Sciatic nerve (tissue), 2 donors: ENCODE data around the gene VPS26B. TPM values are rescaled to one million over a fixed set of nuclear protein-coding genes. Genes with fewer than 3 reads are reported as not detected.
"Not testable (repeated sequence)": the region's sequence is repeated elsewhere in the genome, so short reads cannot be mapped to it uniquely, and the experiment has no call there.

Experiments used
- ATAC-seq: fragments of 200-7000 bp; cut with Tn5 transposase; one replicate; pipeline ENCODE4 v1.9.1; 2020; ENCODE audit warnings: mild to moderate bottlenecking, moderate library complexity
- DNase-seq: peaks from one replicate; pipeline ENCODE4 v3.0.0-alpha.2; 2020; ENCODE audit warnings: low spot score
- intact Hi-C: fragments of 100-400 bp; cut with DNase I; formaldehyde crosslinking; loops from one replicate; pipeline ENCODE4 v1.14.2; 2022
- total RNA-seq: library from RNA; stranded (reverse); fragmentation: NEBNext Ultra II Directional; extraction: Animal tissue kit (Norgen Biotek cat#: 25700); gene quantifications from one replicate; pipeline ENCODE4 v1.2.1, GENCODE V29; 2021
- donor health status: DM: no; HTN: no; CAD: no.
- donor health status: DM: no; HTN: no; CAD: no.

The VPS26B gene
- total RNA-seq, 1 donor from 2014 or later = 39.1 TPM

DNA sequence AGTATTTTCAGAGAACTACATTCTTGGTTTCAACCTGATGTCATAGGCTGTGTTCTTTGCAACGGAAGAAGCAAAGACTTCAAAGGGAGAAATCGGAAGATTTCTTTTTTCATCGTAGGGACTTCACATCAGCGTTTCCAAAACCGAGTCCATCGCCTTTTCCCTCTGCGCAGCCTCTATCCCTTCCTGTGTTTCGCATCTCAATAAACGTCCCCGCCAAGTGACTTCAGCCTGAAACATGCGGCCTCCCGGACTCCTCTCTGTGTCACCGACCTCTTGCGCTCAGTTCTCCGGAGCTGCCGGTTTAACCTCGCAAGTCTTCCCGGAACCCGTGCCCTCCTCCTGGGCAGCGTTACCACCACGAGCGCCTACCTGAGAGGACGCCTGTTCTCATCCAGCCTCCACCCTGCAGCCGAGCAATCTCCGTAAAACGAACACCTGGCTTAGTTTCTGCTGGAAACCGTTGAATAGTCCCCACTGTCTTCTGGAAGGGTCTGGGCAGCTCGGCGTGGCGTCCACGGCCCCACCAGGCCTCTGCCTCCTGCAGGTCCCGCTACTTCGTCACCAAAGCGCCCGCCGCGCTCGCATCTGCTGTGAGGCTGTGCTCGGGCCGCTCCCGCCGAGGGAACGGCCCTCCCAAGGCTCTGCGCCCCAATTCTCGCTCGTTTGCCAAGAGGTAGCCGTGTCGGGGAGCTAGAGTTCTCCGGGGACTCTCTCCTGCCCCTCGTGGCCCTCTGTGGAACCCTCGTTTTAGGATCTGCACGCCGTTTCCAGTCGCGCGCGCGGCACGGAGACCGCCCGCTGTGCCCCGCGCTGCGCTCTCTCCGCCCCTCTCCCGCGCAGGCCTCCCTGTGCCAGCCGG, 51.3 kb downstream of the VPS26B start, which contains the start of gene GLB1L3:
Gene GLB1L3 (plus strand): TSS at position 846 of the 862 bp plus-strand sequence. CDS start 362 bp downstream, outside the sequence.
- ATAC-seq (no peak), DNase-seq (peak; percentile 51)
- intact Hi-C loops = no loop called here

DNA sequence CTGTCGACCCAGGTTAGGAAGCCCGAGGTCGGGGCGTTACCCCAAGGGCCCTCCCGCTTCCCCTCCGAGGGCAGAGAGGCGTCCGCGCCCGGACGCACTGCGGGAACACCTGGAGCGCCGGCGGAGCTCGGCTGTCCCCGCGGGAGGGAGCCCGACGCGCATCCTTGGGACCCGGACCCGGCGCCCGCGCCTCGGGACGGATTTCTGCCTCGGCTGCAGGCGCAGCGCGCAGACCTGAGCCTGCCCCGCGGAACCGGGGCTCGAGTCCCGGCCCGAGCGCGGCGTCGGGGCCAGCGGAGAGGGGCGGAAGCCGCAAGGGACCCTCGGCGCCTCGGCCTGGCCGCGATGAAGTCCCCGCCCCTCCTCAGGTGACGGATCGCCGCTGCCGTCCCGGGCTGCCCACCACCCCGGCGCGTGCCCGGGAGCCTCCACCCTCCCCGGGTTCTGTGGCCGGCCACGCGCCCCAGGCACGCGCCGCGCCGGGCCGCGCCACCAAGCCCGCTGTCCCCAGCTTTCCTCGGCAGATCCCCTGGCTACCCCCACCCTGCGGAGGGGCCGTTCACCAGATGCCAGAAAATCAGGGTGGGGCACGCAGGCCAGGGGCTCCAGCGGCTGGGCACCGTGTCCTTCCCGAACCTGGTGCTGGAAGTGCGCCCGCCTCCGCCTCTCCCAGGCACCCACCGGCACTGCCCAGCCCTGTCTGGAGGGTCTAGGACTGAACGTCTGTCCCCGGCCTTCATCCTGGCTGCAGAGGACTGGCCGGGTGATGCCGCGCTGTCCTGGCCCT, 52.1 kb downstream of the VPS26B start:
- no peak for ATAC-seq
- DNase-seq = peak; percentile 40
- intact Hi-C loops = no loop called here

DNA sequence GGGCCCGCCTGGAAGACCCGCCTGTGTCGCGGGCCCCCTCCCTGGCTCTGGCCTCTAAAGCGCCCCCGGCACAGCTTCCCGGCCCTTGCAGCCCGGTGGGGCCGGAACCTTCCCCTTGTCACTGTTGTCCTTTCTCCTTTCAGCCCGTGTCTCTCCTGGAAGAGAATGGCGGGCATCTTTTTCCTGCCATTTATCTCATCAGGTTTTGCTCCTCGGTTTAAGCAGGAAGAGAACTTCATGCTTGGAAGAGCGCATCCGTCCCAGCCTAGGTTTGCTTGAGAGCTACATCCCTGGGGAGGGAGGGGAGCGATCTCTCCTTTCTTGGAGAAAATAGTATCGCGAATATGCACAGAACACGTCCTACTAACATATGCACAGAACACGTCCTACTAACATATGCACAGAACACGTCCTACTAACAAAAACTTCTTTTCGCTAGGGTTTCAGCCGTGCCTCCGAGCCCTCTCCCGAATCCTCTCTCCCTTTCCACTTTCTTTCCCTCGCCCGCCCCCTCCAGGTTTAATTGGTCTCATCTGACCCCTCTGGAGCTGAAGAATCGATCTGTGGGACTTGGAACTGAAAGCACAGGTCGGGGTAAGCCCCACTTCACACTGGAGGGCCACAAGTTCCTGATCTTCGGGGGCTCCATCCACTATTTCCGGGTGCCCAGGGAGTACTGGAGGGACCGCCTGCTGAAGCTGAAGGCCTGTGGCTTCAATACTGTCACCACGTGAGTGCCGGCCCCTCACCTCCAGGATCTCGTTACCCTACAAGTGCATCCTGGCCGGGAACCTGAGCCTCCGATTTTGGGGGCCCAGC, 52.9 kb downstream of the VPS26B start:
- ATAC-seq (no peak), DNase-seq (peak; percentile 41)
- intact Hi-C loops = no loop called here

DNA sequence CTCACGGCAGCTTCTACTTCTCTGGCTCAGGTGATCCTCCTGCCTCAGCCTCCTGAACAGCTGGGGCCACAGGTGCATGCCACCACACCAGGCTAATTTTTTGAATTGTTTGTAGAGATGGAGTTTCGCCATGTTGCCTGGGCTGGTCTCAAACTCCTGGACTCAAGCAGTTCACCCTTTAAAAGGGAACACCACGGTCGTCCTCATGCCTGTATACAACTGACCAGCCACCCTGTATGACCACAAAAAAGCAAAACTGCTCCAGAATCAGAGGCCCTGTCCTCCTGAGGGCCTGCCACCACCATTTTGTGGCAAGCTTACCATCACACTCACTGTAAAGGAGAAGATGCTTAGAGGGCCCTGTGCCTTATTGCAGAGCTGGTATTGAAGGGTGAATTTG, 53.9 kb downstream of the VPS26B start:
- intact Hi-C loops = no loop called here
- no peak for DNase-seq

DNA sequence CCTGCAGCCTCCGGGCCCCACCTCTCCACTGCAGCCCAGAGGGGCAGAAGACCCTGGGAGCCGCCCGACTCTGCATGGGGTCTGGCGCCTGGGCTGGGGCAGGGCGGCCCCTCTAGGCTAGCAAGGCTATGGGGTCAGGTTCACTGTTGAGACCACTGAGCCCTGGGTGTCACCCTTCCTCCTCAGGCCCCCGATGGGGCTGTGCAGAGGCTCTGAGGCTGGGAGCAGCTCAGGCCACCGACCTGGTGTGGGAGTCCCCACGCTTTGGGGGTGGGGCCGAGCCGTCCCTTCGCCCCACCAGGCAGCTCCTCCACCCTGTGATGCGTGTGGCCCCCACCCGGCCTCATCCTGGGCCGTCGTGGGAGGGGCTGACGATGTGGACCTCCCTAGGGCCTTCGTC, 57.2 kb downstream of the VPS26B start:
- DNase-seq, intact Hi-C loops: not testable (repeated sequence)
- peak; percentile 15 for ATAC-seq

More for the DNA sequence above, 53.9 kb downstream of the VPS26B start:
- ATAC-seq = no peak

DNA sequence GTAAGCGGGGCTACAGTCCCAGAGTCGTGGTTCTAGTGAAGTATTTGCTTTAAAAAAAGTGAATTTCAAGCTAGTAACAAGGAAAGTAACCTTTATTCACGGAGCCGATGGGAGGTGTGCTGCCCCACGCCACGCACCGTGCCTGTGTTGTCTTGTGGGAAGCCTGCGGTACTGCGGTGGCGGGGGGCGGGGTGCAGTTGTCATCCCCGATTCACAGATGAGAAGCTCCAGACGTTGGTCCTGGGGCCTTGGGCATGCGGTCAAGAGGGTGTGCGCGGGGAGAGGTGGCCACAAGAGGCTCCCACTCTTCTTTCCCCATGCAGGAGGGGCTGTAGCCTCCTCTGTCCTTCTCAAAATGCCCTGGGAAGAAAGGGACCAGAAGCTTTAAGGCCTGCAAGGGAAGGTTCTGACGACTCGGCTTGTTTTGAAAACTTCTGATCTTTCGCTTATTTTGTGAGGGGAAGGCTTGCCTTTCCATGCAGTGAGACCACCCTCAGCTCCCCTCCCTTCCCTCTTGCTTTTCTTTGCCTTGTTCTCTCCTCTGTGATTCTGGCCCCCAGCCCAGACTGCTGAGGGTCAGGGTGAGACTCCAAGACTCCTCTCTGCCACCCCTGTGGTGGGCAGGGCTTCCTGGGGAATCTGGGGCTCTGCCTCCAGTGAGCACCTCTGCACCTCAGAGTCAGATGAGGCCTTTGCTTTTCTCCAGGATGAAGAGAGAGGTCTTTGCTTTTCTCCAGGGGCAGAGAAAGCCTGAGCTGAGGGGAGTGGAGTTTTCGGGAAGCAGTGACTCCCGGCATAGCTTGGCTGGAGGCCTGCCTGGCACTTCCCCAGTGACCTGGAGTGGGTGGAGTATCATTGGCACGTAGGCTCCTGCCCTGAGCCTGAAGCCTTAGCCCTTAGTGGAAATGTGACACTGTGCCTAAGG, 57.9 kb downstream of the VPS26B start:
- peak; percentile 32 for DNase-seq
- ATAC-seq = no peak
- intact Hi-C loops = no loop called here

DNA sequence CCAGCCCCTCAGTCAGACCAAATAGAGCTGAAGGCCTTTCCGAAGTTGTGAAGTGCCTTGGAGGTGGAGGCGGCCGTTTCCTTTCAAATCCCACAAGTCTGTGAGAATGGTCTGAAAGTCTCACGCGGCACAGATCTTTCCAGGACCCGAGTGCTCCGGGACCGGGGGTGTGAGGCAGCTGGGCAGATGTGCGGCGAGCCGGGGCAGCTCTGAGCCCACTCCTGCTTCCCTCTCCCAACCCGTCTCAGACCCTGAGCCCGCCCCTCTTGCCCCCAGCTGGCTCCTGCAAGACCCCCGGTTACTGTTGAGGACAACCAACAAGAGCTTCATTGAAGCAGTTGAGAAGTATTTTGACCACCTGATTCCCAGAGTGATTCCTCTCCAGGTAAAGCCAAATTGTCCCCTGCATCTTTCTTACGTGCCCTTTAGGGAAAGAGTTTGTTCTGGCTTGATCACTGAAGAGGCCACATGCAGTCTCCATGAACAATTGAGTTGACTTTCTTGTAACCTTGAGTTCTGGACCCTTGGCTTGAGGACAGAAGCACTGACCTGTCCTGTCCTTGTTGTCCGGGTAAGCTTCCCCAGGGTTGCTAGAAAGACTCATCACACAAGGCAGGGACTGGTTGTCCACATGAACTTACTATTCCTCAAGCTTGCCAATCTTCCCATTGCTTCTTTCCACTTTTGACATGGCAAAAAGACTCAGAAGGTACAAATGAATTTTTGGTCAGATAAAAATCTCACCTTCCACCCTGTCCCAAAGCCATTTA, 59.2 kb downstream of the VPS26B start:
- DNase-seq = no peak
- ATAC-seq = no peak
- intact Hi-C loops = no loop called here

DNA sequence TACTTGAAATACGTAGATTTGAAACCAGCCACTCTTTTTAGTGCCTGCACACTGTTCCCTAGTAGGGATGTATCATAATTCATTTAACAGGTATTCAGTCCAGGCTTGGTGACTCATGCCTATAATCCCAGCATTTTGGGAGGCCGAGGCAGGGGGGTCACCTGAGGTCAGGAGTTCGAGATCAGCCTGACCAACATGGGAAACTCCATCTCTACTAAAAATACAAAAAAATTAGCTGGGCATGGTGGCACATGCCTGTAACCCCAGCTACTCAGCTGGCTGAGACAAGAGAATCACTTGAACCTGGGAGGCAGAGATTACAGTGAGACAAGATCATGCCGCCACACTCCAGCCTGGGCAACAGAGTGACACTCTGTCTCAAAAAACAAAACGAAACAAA, 59.9 kb downstream of the VPS26B start:
- DNase-seq, ATAC-seq, intact Hi-C loops: not testable (repeated sequence)

DNA sequence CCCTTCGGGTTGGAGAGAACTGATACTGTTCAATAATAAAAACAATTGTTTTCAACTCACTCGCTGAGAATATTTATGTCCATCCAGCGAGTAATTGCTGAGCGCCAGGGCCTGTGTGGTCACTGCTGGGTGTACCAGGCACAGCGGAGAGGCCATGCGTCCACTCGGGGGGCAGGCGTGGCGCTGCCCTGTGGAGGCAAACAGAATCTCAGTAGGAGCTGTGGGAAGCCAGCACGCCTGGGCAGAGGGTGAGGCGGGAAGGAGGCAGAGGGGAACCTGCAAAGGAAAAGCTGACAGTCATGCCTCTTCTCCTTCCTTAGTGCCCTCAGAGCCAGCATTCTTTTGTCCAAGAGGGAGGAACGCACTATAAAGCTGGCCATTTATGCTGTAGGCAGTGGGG, 63.1 kb downstream of the VPS26B start:
- intact Hi-C loops = no loop called here
- ATAC-seq (no peak), DNase-seq (no peak)

DNA sequence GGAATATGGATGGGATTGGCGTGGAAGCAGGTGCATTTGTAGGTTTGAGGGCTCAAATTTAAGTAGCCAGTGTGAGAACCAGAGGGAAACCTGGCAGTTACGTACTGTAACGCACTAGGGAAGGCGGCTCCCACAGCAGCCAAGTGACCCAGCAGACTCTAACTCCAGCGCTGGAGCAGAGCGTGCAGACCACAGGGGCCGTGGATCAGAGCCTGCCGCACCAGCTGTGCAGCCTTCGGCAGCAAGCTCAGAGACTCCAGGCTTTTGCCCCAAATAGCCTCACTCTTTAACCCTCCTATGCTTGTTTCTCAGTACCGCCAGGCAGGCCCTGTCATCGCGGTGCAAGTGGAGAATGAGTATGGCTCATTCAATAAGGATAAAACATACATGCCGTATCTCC, 64.0 kb downstream of the VPS26B start:
- DNase-seq (no peak), ATAC-seq (no peak)
- intact Hi-C loops = no loop called here

DNA sequence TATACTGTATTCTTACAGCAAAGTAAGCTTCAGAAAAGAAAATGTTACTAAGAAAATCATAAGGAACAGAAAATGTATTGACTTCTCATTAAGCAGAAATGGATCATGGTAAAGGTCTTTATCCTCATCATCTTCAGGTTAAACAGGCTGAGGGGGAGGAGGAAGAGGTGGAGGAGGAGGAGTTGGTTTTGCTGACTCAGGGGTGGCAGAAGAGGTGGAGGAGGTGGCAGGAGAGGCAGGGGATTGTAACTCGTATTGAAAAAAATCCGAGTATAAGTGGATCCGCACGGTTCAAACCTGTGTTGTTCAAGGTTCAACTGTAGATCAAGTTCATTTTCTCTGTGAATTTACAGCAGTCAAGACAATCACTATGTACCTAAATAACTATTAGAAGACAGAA, 64.7 kb downstream of the VPS26B start:
- no peak for DNase-seq
- no peak for ATAC-seq
- intact Hi-C loops = no loop called here

DNA sequence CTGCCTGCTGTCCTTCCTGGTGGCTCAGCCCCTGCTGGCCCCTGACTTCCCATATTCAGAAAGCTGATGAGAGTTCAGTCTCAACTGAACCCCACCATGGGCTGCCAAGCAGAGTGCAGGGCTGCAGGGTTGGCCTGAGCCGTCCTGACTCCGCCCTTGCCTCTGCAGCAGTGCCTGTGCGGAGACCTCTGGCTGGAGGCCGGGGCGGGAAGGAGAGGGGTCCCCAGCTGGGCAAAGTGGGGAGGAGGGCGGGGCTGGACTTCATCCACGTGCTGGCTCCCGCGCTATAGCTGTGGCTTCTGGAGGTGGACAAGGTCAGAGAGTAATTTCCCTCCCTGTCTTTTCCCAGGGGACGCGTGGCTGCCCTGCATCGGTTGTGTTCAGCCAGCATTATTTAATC, 65.3 kb downstream of the VPS26B start:
- intact Hi-C loops = no loop called here

DNA sequence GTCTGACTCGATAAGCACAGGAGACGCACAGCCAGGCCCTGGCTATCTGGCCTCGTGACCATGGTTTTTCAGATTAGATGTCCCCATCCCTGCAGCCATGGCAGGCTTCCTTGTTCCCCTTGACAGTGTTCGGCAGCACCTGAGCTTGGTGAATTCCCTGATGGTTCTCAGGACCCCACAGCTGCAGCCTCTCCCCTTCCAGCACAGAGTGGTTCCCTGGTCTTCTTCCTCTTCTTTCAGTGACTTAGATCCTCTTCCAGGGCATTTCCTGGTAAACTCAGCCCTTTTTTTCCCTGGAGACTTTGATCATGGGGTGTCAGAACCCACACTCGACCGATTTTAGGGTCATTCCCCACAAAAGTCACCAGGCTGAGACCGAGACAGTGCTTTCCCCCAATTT, 66.2 kb downstream of the VPS26B start:
- DNase-seq = no peak
- no peak for ATAC-seq
- intact Hi-C loops = no loop called here

More for the DNA sequence above, 65.3 kb downstream of the VPS26B start:
- peak; percentile 92 for ATAC-seq
- peak; percentile 67 for DNase-seq

DNA sequence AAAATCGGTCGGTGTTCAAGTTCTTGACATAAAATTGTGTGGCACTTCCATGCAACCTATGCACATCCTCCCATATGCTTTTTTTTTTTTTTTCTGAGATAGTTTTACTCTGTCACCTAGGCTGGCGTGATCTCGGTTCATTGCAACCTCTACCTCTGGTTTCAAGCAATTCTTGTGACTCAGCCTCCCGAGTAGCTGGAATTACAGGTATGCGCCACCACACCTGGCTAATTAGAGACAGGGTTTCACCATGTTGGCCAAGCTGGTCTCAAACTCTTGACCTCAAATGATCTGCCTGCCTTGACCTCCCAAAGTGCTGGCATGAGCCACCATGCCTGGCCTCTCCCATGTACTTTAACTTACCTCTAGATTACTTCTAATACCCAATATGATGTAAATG, 66.7 kb downstream of the VPS26B start:
- intact Hi-C loops = no loop called here
- ATAC-seq (no peak), DNase-seq (no peak)

DNA sequence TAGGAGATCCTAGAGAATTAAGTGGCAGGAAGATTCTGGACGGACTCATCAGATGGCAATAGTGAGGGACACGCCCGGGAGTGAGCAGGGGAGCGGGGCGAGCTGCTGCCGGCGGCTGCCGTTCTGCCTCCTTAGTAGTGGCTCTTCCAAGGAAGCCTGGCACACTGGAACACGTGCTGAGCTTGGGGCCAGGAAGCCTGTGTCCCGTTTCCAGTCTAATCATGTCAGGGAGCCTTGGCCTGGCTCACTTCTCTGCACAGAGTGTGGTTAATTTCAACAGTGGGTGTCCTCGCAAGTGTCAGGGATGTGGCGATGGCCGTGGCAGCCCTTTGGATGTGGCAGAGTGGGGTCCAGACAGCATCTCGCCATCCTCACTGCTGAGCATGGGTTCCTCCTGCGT, 68.2 kb downstream of the VPS26B start:
- DNase-seq = no peak
- ATAC-seq = no peak

DNA sequence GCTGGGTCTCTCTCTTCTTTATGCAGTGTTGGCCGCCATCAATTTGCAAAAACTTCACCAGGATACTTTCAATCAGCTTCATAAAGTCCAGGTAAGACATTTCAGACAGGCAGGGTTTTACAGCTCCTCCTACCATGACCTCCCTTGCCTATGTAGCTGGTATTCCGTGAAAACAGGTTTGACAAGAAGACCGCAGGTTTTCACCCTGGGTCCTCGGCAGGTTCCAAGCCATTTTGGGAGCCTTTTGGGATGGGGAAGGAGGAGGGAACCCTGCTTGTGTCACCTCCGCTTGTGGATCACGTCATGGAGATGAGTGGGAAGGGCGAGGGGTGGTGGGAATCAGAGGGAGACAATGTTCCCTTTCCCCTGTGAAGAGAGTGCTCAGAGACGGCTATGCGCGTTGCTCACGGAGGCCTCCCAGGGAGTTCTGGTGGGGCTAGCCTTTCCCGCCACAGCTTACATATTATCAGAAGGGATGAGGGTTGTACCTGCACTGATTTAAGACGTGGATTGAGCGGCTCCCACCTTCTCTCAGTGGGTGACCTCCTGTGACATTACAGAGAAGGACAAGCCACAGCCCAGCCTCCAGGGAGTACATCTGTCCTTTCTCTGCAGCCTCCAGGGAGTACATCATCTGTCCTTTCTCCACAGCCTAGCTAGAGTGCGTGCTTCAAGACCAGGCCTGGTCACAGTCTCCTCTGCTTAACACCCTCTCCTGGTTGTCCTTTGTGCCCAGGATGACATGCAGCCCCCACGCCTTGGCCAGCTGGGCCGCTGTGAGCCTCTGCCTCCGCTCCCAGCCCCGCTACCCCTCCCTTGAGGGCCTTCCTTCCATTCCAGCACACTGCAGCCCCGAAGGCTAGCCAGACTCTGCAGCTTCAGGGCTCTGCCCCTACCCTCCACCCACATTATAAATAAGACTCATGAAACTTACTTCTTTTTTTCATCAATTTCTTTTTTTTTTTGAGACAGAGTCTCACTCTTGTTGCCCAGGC, 68.9 kb downstream of the VPS26B start:
- ATAC-seq = no peak
- no peak for DNase-seq
- intact Hi-C loops = no loop called here

More for the DNA sequence above, 68.2 kb downstream of the VPS26B start:
- intact Hi-C loops = no loop called here
